Body of pancreas (tissue), 4 donors: ENCODE results near the gene KLHL29.

Experiments
- CTCF ChIP-seq, 7 experiments: fragments of 450-650 bp in 4 of 7; fragments of 200-600 bp in 3 of 7; sonication (generic) in 3 of 7; IDR thresholded peaks; one replicate each; pipeline ENCODE4 v1.5.1; 2016 to 2019; ENCODE audit warnings: antibody characterized with exemption in 7 of 7
- POLR2A ChIP-seq, 3 donors: fragments of 450-650 bp; IDR thresholded peaks; one replicate each; pipeline ENCODE4 v1.6.1; 2016; ENCODE audit warnings: antibody characterized with exemption in 3 of 3, mild to moderate bottlenecking in 2 of 3

GRCh38 chr2:23703583-23704385 lies 318.8 kb downstream of the KLHL29 start:
- no peak for TF ChIP-seq CTCF (IDR thresholded peaks at IDR 0.05)
- no peak for TF ChIP-seq POLR2A (IDR thresholded peaks at IDR 0.05)
